Liver (tissue), 9 donors: ENCODE results near the gene CAST. TPM values are rescaled to one million over a fixed set of nuclear protein-coding genes. Genes with fewer than 3 reads are reported as not detected.

ENCODE experiments used
- DNase-seq: peaks from one replicate; pipeline ENCODE4 v3.0.0-alpha.2; 2017; ENCODE audit warnings: low spot score
- H3K27ac ChIP-seq, 2 donors: one replicate each; pipeline ENCODE4 v1.7.0; 2013; ENCODE audit warnings: inconsistent platforms in 2 of 2, low read length in 2 of 2, control low read depth in 1 of 2, low read depth in 1 of 2, mild to moderate bottlenecking in 1 of 2
- H3K27me3 ChIP-seq, 4 donors: one replicate each; pipeline versions ENCODE4 v1.6.1 to v1.7.0; 2013; ENCODE audit warnings: low read length in 3 of 4, inconsistent platforms in 1 of 4, mild to moderate bottlenecking in 1 of 4, moderate library complexity in 1 of 4; ENCODE audit not compliant: control insufficient read depth in 4 of 4, insufficient read depth in 4 of 4
- H3K36me3 ChIP-seq, 4 donors: one replicate each; pipeline versions ENCODE4 v1.6.1 to v1.7.0; 2013; ENCODE audit warnings: low read length in 3 of 4, mild to moderate bottlenecking in 3 of 4, low read depth in 1 of 4, moderate library complexity in 1 of 4; ENCODE audit not compliant: control insufficient read depth in 4 of 4, insufficient read depth in 3 of 4
- H3K4me1 ChIP-seq, 4 donors: one replicate each; pipeline versions ENCODE4 v1.6.1 to v1.7.0; 2013; ENCODE audit warnings: low read length in 3 of 4, mild to moderate bottlenecking in 3 of 4, moderate library complexity in 1 of 4; ENCODE audit not compliant: control insufficient read depth in 4 of 4, insufficient read depth in 4 of 4
- H3K4me3 ChIP-seq, 3 donors: one replicate each; pipeline versions ENCODE4 v1.6.1 to v1.7.0; 2013; ENCODE audit warnings: low read length in 3 of 3, control low read depth in 1 of 3, low read depth in 1 of 3, mild to moderate bottlenecking in 1 of 3
- H3K9ac ChIP-seq, 2 donors: one replicate each; pipeline ENCODE4 v1.7.0; 2013; ENCODE audit warnings: low read length in 2 of 2, mild to moderate bottlenecking in 2 of 2, moderate library complexity in 2 of 2, control low read depth in 1 of 2, low read depth in 1 of 2
- H3K9me3 ChIP-seq, 4 donors: one replicate each; pipeline versions ENCODE4 v1.6.1 to v1.7.0; 2013; ENCODE audit warnings: low read length in 3 of 4; ENCODE audit not compliant: control insufficient read depth in 4 of 4
- EGR1 ChIP-seq, 2 donors: IDR thresholded peaks; 2 replicates each; pipeline ENCODE4 v1.6.1; 2016 to 2018; ENCODE audit warnings: antibody characterized with exemption in 2 of 2, low read depth in 2 of 2
- FOXA1 ChIP-seq: IDR thresholded peaks from 2 replicates; pipeline ENCODE4 v1.6.1; 2016; ENCODE audit warnings: antibody characterized with exemption
- FOXA2 ChIP-seq: IDR thresholded peaks from 2 replicates; pipeline ENCODE4 v1.6.1; 2016; ENCODE audit warnings: antibody characterized with exemption
- GABPA ChIP-seq, 2 donors: IDR thresholded peaks in 1 of 2; conservative IDR thresholded peaks in 1 of 2; 2 replicates each; pipeline ENCODE4 v1.6.1; 2016; ENCODE audit warnings: antibody characterized with exemption in 2 of 2, mild to moderate bottlenecking in 1 of 2, moderate library complexity in 1 of 2
- HNF4A ChIP-seq, 2 donors: conservative IDR thresholded peaks; 2 replicates each; pipeline ENCODE4 v1.6.1; 2016; ENCODE audit warnings: antibody characterized with exemption in 2 of 2, mild to moderate bottlenecking in 2 of 2
- HNF4G ChIP-seq: IDR thresholded peaks from 2 replicates; pipeline ENCODE4 v1.6.1; 2016; ENCODE audit warnings: antibody characterized with exemption
- JUND ChIP-seq, 2 donors: IDR thresholded peaks; 2 replicates each; pipeline ENCODE4 v1.6.1; 2016; ENCODE audit warnings: antibody characterized with exemption in 2 of 2
- MAX ChIP-seq: IDR thresholded peaks from 2 replicates; pipeline ENCODE4 v1.6.1; 2016; ENCODE audit warnings: antibody characterized with exemption
- NR2F2 ChIP-seq: IDR thresholded peaks from 2 replicates; pipeline ENCODE4 v1.6.1; 2016; ENCODE audit warnings: antibody characterized with exemption
- RAD21 ChIP-seq, 2 donors: IDR thresholded peaks; 2 replicates each; pipeline ENCODE4 v1.6.1; 2016; ENCODE audit warnings: antibody characterized with exemption in 2 of 2, mild to moderate bottlenecking in 2 of 2
- REST ChIP-seq: IDR thresholded peaks from 2 replicates; pipeline ENCODE4 v1.6.1; 2016; ENCODE audit warnings: antibody characterized with exemption, mild to moderate bottlenecking
- RXRA ChIP-seq, 2 donors: IDR thresholded peaks; 2 replicates each; pipeline ENCODE4 v1.6.1; 2017 to 2018; ENCODE audit warnings: antibody characterized with exemption in 2 of 2, mild to moderate bottlenecking in 1 of 2
- SP1 ChIP-seq: IDR thresholded peaks from 2 replicates; pipeline ENCODE4 v1.6.1; 2018; ENCODE audit warnings: antibody characterized with exemption, mild to moderate bottlenecking
- TAF1 ChIP-seq: conservative IDR thresholded peaks from 2 replicates; pipeline ENCODE4 v1.6.1; 2016; ENCODE audit warnings: antibody characterized with exemption, mild to moderate bottlenecking
- YY1 ChIP-seq: IDR thresholded peaks from 2 replicates; pipeline ENCODE4 v1.6.1; 2016; ENCODE audit warnings: antibody characterized with exemption, mild to moderate bottlenecking
- ZBTB33 ChIP-seq: IDR thresholded peaks from 2 replicates; pipeline ENCODE4 v1.6.1; 2016; ENCODE audit warnings: antibody characterized with exemption
- whole genome bisulfite sequencing: extraction: QIAGEN DNeasy Blood & Tissue Kit; methylation state at CpG from one replicate; pipeline ENCODE4 v1.1.7; 2013; 5-methylcytosine and 5-hydroxymethylcytosine counted together
- polyA plus RNA-seq, 2 donors: library from polyadenylated mRNA; stranded (reverse) in 1 of 2; unstranded in 1 of 2; fragments of 200-250 nt in 1 of 2; fragments of >200 nt in 1 of 2; fragmentation: Nextera tagmentation in 1 of 2; extraction: Ambion mirVana in 1 of 2; gene quantifications; one replicate each; pipeline versions ENCODE4 v1.2.1 to v1.2.3, GENCODE V29; 2013 to 2015
- total RNA-seq, 2 donors: library from RNA; depleted of rRNA; stranded (reverse); fragments of >200 nt; gene quantifications; one replicate each; pipeline ENCODE4 v1.2.3, GENCODE V29; 2014
- TF ChIP-seq, protein P1 (sequence below): fragments of 150-350 bp; IDR thresholded peaks from 2 replicates; pipeline ENCODE4 v1.5.1; 2017; ENCODE audit warnings: improper control_type of control experiment, low read depth, low read length; ENCODE audit not compliant: missing input control
- TF ChIP-seq, protein P2 (sequence below): IDR thresholded peaks from 2 replicates; pipeline ENCODE4 v1.6.1; 2016; ENCODE audit warnings: antibody characterized with exemption
- donor health status: healthy.
- donor health status: healthy.
- donor health status: healthy.
- donor health status: healthy.
- donor health status: healthy.

CAST gene
- total and polyA plus RNA-seq, 4 donors, result 43.3 to 126 (median 81.0) TPM

DNA sequence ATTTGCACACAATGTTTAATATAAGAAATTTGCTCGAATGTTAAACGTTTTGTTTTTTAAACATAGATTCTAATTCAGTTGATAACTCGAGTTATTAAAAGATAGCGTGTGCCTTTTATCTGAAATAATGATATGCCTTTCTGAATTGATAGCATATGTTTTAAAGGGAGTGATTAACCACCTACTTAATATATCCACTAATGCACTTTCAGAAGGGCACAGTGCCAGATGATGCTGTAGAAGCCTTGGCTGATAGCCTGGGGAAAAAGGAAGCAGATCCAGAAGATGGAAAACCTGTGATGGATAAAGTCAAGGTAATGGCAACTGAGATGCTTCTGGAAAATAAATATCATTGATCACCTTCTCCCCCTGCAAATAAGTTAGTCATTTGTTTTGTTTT lies 91.7 kb downstream of the CAST start:
- 65% methylated on average over 4 of the region's 4 CpGs for WGBS
- no peak overlapping the region for H3K4me3 ChIP-seq
- H3K36me3 ChIP-seq, result peaks cover 7 to 82% (median 63%) of the 10 kb centered on the region in 4 donors
- TF ChIP-seq RAD21 (IDR thresholded peaks at IDR 0.05), result no peak
- TF ChIP-seq, protein P1, sequence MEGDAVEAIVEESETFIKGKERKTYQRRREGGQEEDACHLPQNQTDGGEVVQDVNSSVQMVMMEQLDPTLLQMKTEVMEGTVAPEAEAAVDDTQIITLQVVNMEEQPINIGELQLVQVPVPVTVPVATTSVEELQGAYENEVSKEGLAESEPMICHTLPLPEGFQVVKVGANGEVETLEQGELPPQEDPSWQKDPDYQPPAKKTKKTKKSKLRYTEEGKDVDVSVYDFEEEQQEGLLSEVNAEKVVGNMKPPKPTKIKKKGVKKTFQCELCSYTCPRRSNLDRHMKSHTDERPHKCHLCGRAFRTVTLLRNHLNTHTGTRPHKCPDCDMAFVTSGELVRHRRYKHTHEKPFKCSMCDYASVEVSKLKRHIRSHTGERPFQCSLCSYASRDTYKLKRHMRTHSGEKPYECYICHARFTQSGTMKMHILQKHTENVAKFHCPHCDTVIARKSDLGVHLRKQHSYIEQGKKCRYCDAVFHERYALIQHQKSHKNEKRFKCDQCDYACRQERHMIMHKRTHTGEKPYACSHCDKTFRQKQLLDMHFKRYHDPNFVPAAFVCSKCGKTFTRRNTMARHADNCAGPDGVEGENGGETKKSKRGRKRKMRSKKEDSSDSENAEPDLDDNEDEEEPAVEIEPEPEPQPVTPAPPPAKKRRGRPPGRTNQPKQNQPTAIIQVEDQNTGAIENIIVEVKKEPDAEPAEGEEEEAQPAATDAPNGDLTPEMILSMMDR, result no peak
- no peak for TF ChIP-seq HNF4A (conservative IDR thresholded peaks at IDR 0.05)
- TF ChIP-seq MAX, result no peak
- no peak for TF ChIP-seq GABPA (IDR thresholded peaks at IDR 0.05 in 1 of 2, conservative IDR thresholded peaks at IDR 0.05 in 1 of 2)
- no peak for TF ChIP-seq YY1
- no peak for TF ChIP-seq FOXA2
- TF ChIP-seq, protein P2, sequence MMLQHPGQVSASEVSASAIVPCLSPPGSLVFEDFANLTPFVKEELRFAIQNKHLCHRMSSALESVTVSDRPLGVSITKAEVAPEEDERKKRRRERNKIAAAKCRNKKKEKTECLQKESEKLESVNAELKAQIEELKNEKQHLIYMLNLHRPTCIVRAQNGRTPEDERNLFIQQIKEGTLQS, result no peak
- TF ChIP-seq JUND (IDR thresholded peaks at IDR 0.05), result no peak
- no peak for TF ChIP-seq TAF1
- no peak for TF ChIP-seq NR2F2
- no peak for TF ChIP-seq SP1
- TF ChIP-seq FOXA1, result no peak
- no peak for TF ChIP-seq EGR1 (IDR thresholded peaks at IDR 0.05; ENCODE audit: low read depth in 2 of 2)
- no peak for TF ChIP-seq REST
- TF ChIP-seq ZBTB33, result no peak
- no peak for TF ChIP-seq HNF4G
- no peak for TF ChIP-seq RXRA (IDR thresholded peaks at IDR 0.05)
- H3K9me3 ChIP-seq, result no peaks in the 10 kb centered on the region
- H3K4me1 ChIP-seq, result no peaks in the 10 kb centered on the region
- H3K27me3 ChIP-seq, result no peaks in the 10 kb centered on the region
- no peak overlapping the region for H3K9ac ChIP-seq
- DNase-seq, result no peak
- H3K27ac ChIP-seq, result no peak overlapping the region
